OCI-LY3 (cell line): ENCODE measurements around the gene CAMTA2.

ENCODE experiments used
- EZH2phosphoT487 ChIP-seq: fragments of 200-600 bp; shearing (Covaris generic); IDR thresholded peaks from 2 replicates; pipeline ENCODE4 v1.6.1; 2018; ENCODE audit warnings: antibody characterized with exemption, mixed run types, low read depth
- TF ChIP-seq, protein P1 (sequence below): fragments of 200-600, 300-600 bp; sonication (generic); IDR thresholded peaks from 2 replicates; pipeline ENCODE4 v1.5.1; 2014; ENCODE audit warnings: antibody characterized with exemption, low read length, low read depth

DNA sequence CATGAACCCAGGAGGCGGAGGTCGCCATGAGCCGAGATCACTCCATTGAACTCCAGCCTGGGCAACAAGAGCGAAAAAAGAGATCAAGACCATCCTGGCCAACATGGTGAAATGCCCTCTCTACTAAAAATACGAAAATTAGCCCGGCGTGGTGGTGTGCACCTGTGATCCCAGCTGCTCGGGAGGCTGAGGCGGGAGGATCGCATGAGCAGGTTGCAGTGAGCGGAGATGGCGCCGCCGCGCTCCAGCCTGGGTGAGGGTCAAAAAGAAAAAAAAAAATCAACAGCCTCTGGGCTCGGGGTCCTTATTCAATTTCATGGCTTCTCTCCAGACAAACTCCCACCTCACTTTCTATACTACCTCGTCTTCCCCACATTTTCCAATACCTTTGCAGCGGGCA is 58.6 kb downstream of the CAMTA2 start:
- TF ChIP-seq, protein P1, sequence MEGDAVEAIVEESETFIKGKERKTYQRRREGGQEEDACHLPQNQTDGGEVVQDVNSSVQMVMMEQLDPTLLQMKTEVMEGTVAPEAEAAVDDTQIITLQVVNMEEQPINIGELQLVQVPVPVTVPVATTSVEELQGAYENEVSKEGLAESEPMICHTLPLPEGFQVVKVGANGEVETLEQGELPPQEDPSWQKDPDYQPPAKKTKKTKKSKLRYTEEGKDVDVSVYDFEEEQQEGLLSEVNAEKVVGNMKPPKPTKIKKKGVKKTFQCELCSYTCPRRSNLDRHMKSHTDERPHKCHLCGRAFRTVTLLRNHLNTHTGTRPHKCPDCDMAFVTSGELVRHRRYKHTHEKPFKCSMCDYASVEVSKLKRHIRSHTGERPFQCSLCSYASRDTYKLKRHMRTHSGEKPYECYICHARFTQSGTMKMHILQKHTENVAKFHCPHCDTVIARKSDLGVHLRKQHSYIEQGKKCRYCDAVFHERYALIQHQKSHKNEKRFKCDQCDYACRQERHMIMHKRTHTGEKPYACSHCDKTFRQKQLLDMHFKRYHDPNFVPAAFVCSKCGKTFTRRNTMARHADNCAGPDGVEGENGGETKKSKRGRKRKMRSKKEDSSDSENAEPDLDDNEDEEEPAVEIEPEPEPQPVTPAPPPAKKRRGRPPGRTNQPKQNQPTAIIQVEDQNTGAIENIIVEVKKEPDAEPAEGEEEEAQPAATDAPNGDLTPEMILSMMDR = no peak
- no peak for TF ChIP-seq EZH2phosphoT487
